Hepatocyte (in vitro differentiated cells): ENCODE data around the gene ITGA4.

Source experiments
- CTCF ChIP-seq: fragments of 200-600 bp; sonication (generic); IDR thresholded peaks from 2 replicates; pipeline ENCODE4 v1.5.1; 2016; ENCODE audit warnings: antibody characterized with exemption, mild to moderate bottlenecking; ENCODE audit not compliant: poor library complexity
- EZH2 ChIP-seq: fragments of 200-600 bp; sonication (generic); IDR thresholded peaks from 2 replicates; pipeline ENCODE4 v1.6.1; 2016; ENCODE audit warnings: antibody characterized with exemption, mild to moderate bottlenecking, borderline replicate concordance
- EZH2phosphoT487 ChIP-seq: fragments of 200-600 bp; sonication (generic); IDR thresholded peaks from one replicate; pipeline ENCODE4 v1.6.1; 2018; ENCODE audit warnings: antibody characterized with exemption, mild to moderate bottlenecking, low read depth, moderate library complexity; ENCODE audit not compliant: unreplicated experiment, severe bottlenecking

- TF ChIP-seq CTCF (no peak), EZH2phosphoT487 (no peak), EZH2 (no peak)
These were observed 4.8 kb downstream of the ITGA4 start for GRCh38 chr2:181462033-181462432.
